Adipocyte (in vitro differentiated cells): ENCODE data around the gene CASP8AP2.
"Not testable (repeated sequence)": the region's sequence is repeated elsewhere in the genome, so short reads cannot be mapped to it uniquely, and the experiment has no call there.

Experiments used
- DNase-seq: peaks from one replicate; pipeline ENCODE4 v3.0.0-alpha.2; 2015; ENCODE audit warnings: low read depth
- H3K27me3 ChIP-seq: replicated peaks from 2 replicates; pipeline ENCODE4 v1.7.0; 2013; ENCODE audit warnings: mild to moderate bottlenecking, low read length, moderate library complexity; ENCODE audit not compliant: control insufficient read depth, insufficient read depth
- H3K36me3 ChIP-seq: 2 replicates; pipeline ENCODE4 v1.7.0; 2013; ENCODE audit warnings: low read length, mild to moderate bottlenecking, moderate library complexity; ENCODE audit not compliant: control insufficient read depth, insufficient read depth, severe bottlenecking
- H3K4me1 ChIP-seq: 2 replicates; pipeline ENCODE4 v1.7.0; 2013; ENCODE audit warnings: mild to moderate bottlenecking, low read length, moderate library complexity; ENCODE audit not compliant: control insufficient read depth, insufficient read depth
- H3K4me3 ChIP-seq: 2 replicates; pipeline ENCODE4 v1.7.0; 2013; ENCODE audit warnings: mild to moderate bottlenecking, low read length, moderate library complexity
- H3K9ac ChIP-seq: 2 replicates; pipeline ENCODE4 v1.7.0; 2013; ENCODE audit warnings: mild to moderate bottlenecking, low read length, moderate library complexity
- H3K9me3 ChIP-seq: 2 replicates; pipeline ENCODE4 v1.7.0; 2013; ENCODE audit warnings: mild to moderate bottlenecking, low read length, moderate library complexity; ENCODE audit not compliant: control insufficient read depth

CASP8AP2 gene

DNA sequence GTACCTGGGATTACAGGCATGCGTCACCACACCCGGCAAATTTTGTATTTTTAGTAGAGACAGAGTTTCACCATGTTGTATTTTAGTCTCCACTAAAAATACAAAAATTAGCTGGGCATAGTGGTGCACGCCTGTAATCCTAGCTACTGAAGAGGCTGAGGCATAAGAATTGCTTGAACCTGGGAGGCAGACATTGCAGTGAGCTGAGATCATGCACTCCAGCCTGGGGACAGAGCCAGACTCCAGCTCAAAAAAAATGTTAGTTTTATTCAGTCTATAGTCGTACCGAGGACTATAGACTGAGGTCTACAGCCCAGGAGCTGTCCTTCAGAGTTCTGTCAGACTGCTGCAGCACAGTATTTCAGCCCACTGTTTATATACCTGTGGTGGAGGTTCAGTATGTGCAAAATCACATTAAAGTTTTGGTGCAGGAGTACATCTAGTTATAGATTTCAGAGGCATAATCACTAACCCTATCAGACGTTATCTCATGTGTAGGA, 3.6 kb upstream of the CASP8AP2 start:
- Histone ChIP-seq H3K36me3 (no peaks in the 10 kb centered on the region), H3K4me1 (peaks cover 9% of the 10 kb centered on the region), H3K4me3 (no peak overlapping the region), H3K9me3 (no peaks in the 10 kb centered on the region), H3K27me3 (no peaks in the 10 kb centered on the region), H3K9ac (no peak overlapping the region)
- DNase-seq: peak; percentile 58

GRCh38 chr6:89828475-89828987, 1.1 kb upstream of the CASP8AP2 start:
- H3K9me3 ChIP-seq, H3K27me3 ChIP-seq, DNase-seq, H3K4me1 ChIP-seq: not testable (repeated sequence)
- Histone ChIP-seq H3K36me3 (peaks cover 10% of the 10 kb centered on the region), H3K9ac (peak overlapping the region; percentile 89), H3K4me3 (peak overlapping the region; percentile 99)

DNA sequence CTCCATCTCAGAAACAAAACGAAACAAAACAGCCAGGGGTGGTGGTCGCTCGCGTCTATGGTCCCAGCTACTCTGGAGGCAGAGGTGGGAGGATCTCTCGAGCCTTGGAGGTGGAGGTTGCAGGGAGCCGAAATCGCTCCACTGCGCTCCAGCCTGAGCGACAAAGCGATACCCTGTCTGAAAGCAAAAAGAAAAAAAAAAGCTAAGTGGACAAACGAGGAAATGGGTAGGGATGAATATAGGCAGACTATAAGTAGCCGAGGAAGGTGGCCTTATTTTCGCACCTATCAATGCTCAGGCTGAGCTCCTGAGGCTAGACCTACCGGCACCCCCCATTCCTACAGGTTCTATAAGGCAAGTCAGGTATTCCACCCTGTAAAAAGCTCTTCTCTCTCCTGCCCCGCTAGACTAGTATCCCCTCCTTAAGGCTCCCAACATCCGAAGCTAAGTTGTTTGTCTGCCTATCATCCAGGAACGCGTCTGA, 650 bp upstream of the CASP8AP2 start:
- Histone ChIP-seq H3K27me3 (no peaks in the 10 kb centered on the region), H3K9me3 (no peaks in the 10 kb centered on the region), H3K4me1 (peaks cover 9% of the 10 kb centered on the region), H3K9ac (peak overlapping the region; percentile 89), H3K36me3 (peaks cover 13% of the 10 kb centered on the region), H3K4me3 (peak overlapping the region; percentile 99)
- DNase-seq: no peak

DNA sequence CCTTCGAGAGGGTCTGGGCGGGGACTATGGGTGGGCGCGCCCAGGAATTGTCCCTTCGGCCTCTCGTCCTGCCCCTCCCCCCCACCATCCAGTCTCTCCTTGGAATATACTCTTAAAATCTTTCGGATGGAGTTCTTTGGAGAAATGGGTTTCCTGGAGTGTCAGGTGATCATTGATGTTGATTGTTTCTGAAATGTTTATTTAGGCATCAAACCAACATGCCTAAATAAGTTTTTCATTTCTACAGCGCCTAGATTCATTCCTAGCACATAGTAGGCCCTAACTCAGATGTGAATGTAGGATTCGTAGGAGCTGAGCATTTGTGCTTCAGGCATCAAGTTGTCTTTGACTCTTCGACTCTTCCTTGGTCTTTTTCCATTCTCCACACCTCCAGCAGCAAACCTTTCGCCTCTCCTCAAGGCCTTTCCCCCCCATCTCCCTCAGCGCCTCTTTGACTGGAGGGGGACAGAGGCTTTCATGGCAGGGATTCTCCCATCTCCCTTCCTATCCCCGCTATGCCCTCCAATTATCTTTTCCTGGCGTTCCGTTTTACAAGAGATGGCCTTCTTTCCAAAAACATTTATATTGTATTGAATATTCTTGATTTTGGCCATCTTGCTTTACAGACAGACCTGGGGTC, 610 bp downstream of the CASP8AP2 start:
- Histone ChIP-seq H3K9ac (peak overlapping the region; percentile 91), H3K4me3 (peak overlapping the region; percentile 99), H3K4me1 (peaks cover 9% of the 10 kb centered on the region), H3K36me3 (peaks cover 13% of the 10 kb centered on the region), H3K9me3 (no peaks in the 10 kb centered on the region), H3K27me3 (no peaks in the 10 kb centered on the region)
- DNase-seq: no peak

- H3K9ac ChIP-seq: no peak overlapping the region
- H3K36me3 ChIP-seq: peaks cover 19% of the 10 kb centered on the region
- H3K4me3 ChIP-seq: no peak overlapping the region
- DNase-seq: no peak
- no peaks in the 10 kb centered on the region for H3K9me3 ChIP-seq
- no peaks in the 10 kb centered on the region for H3K27me3 ChIP-seq
- peaks cover 9% of the 10 kb centered on the region for H3K4me1 ChIP-seq
Observed at GRCh38 chr6:89834884-89835792, 5.5 kb downstream of the CASP8AP2 start.

- no peak overlapping the region for H3K4me3 ChIP-seq
- peaks cover 19% of the 10 kb centered on the region for H3K36me3 ChIP-seq
- DNase-seq: no peak
Observed at GRCh38 chr6:89836639-89837222, 7.1 kb downstream of the CASP8AP2 start.

DNA sequence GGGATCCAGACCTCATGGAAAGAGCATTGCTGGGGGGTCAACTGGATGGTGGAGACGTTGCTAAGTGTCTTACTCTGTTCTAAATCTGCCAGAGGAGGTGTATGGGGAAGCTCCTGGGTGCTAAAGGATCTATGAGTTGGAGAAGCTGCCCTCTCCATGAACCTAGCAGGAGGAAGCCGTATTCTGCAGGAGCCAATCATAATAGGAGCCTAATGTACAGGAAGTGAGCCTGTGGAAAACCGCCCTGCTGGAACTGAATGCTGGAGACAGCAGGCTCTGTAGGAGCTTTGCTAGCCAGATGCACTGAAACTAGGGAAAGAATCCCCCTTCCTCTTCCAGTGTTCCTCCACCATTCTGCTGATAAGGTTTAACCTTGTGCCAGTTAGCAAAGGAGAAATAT, 10.9 kb downstream of the CASP8AP2 start:
- Histone ChIP-seq H3K27me3 (no peaks in the 10 kb centered on the region), H3K9me3 (no peaks in the 10 kb centered on the region), H3K9ac (no peak overlapping the region), H3K36me3 (peaks cover 6% of the 10 kb centered on the region), H3K4me1 (peaks cover 10% of the 10 kb centered on the region), H3K4me3 (no peak overlapping the region)
- no peak for DNase-seq

More at GRCh38 chr6:89836639-89837222, 7.1 kb downstream of the CASP8AP2 start:
- H3K9me3 ChIP-seq: no peaks in the 10 kb centered on the region
- no peaks in the 10 kb centered on the region for H3K4me1 ChIP-seq
- H3K9ac ChIP-seq: no peak overlapping the region
- H3K27me3 ChIP-seq: no peaks in the 10 kb centered on the region

GRCh38 chr6:89842228-89842627, 12.5 kb downstream of the CASP8AP2 start:
- no peaks in the 10 kb centered on the region for H3K27me3 ChIP-seq
- H3K4me3 ChIP-seq: no peak overlapping the region
- no peak overlapping the region for H3K9ac ChIP-seq
- no peaks in the 10 kb centered on the region for H3K9me3 ChIP-seq
- H3K36me3 ChIP-seq: peaks cover 13% of the 10 kb centered on the region
- H3K4me1 ChIP-seq: peaks cover 10% of the 10 kb centered on the region
- no peak for DNase-seq

GRCh38 chr6:89843070-89843469, 13.4 kb downstream of the CASP8AP2 start:
- H3K36me3 ChIP-seq: peaks cover 13% of the 10 kb centered on the region
- no peaks in the 10 kb centered on the region for H3K9me3 ChIP-seq
- no peak overlapping the region for H3K9ac ChIP-seq
- no peak for DNase-seq
- peaks cover 10% of the 10 kb centered on the region for H3K4me1 ChIP-seq
- no peaks in the 10 kb centered on the region for H3K27me3 ChIP-seq
- no peak overlapping the region for H3K4me3 ChIP-seq

GRCh38 chr6:89847513-89847912, 17.8 kb downstream of the CASP8AP2 start:
- H3K27me3 ChIP-seq, H3K4me3 ChIP-seq, DNase-seq, H3K4me1 ChIP-seq, H3K9ac ChIP-seq, H3K9me3 ChIP-seq: not testable (repeated sequence)
- H3K36me3 ChIP-seq: peaks cover 10% of the 10 kb centered on the region

DNA sequence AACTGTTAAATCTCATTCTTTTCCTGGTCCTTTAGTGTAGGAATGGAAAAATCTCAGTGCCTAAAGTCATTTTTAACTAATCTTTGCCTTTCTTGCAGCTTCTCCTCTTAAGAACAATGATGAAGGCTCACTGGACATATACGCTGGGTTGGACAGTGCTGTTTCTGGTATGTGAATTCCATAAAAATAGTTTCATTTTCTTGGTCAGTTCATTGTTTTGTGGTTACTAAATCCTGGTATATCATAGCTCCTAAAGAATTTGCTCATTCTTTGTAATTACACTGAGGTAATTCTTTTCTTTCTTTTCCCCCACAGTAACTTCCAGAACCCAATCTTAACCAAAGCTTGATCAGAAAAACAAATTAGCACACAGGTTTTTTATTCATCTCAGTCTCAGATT, 23.4 kb downstream of the CASP8AP2 start:
- Histone ChIP-seq H3K4me1 (peaks cover 5% of the 10 kb centered on the region), H3K9me3 (no peaks in the 10 kb centered on the region), H3K9ac (no peak overlapping the region), H3K4me3 (no peak overlapping the region), H3K27me3 (no peaks in the 10 kb centered on the region), H3K36me3 (peaks cover 45% of the 10 kb centered on the region)
- DNase-seq: peak; percentile 73
